OCI-LY7 (cell line): ENCODE results near the gene ACSS2.

Experiments used
- EZH2phosphoT487 ChIP-seq: fragments of 200-600 bp; sonication (generic); IDR thresholded peaks from 2 replicates; pipeline ENCODE4 v1.6.1; 2018; ENCODE audit warnings: low read depth, borderline replicate concordance, mild to moderate bottlenecking, mixed run types, antibody characterized with exemption, low read length, moderate library complexity, mixed read lengths
- TF ChIP-seq, protein P1 (sequence below): fragments of 200-600 bp; sonication (generic); conservative IDR thresholded peaks from 2 replicates; pipeline ENCODE4 v1.5.1; 2014; ENCODE audit warnings: mild to moderate bottlenecking, antibody characterized with exemption, low read length, moderate library complexity, mixed read lengths

GRCh38 chr20:34872622-34873224 is 3.7 kb upstream of the ACSS2 start, which contains the start of gene GGT7:
- TF ChIP-seq, protein P1, sequence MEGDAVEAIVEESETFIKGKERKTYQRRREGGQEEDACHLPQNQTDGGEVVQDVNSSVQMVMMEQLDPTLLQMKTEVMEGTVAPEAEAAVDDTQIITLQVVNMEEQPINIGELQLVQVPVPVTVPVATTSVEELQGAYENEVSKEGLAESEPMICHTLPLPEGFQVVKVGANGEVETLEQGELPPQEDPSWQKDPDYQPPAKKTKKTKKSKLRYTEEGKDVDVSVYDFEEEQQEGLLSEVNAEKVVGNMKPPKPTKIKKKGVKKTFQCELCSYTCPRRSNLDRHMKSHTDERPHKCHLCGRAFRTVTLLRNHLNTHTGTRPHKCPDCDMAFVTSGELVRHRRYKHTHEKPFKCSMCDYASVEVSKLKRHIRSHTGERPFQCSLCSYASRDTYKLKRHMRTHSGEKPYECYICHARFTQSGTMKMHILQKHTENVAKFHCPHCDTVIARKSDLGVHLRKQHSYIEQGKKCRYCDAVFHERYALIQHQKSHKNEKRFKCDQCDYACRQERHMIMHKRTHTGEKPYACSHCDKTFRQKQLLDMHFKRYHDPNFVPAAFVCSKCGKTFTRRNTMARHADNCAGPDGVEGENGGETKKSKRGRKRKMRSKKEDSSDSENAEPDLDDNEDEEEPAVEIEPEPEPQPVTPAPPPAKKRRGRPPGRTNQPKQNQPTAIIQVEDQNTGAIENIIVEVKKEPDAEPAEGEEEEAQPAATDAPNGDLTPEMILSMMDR, result peak; percentile 78
- no peak for TF ChIP-seq EZH2phosphoT487
